Trophoblast cell (in vitro differentiated cells and primary cell): ENCODE results near the gene SCAPER.

Source experiments
- DNase-seq, 2 donors: peaks; one replicate each; pipeline ENCODE4 v3.0.0-alpha.2; 2016
- H2AFZ ChIP-seq: 2 replicates; pipeline ENCODE4 v1.6.1; 2013; ENCODE audit warnings: low read length, moderate library complexity, mild to moderate bottlenecking; ENCODE audit not compliant: insufficient read depth, poor library complexity
- H2AK5ac ChIP-seq: 2 replicates; pipeline ENCODE4 v1.6.1; 2013; ENCODE audit warnings: mild to moderate bottlenecking, low read length
- H2BK120ac ChIP-seq: 2 replicates; pipeline ENCODE4 v1.6.1; 2013; ENCODE audit warnings: low read length, mild to moderate bottlenecking, moderate library complexity; ENCODE audit not compliant: insufficient read depth, poor library complexity
- H2BK12ac ChIP-seq: 2 replicates; pipeline ENCODE4 v1.6.1; 2013; ENCODE audit warnings: mild to moderate bottlenecking, low read length, moderate library complexity
- H2BK5ac ChIP-seq: 2 replicates; pipeline ENCODE4 v1.6.1; 2013; ENCODE audit warnings: low read length, low read depth, moderate library complexity, mild to moderate bottlenecking; ENCODE audit not compliant: poor library complexity
- H3K14ac ChIP-seq: 2 replicates; pipeline ENCODE4 v1.6.1; 2013; ENCODE audit warnings: mild to moderate bottlenecking, low read length
- H3K18ac ChIP-seq: 2 replicates; pipeline ENCODE4 v1.6.1; 2013; ENCODE audit warnings: mild to moderate bottlenecking, low read length
- H3K23ac ChIP-seq: 2 replicates; pipeline ENCODE4 v1.6.1; 2013; ENCODE audit warnings: low read length
- H3K27ac ChIP-seq: 2 replicates; pipeline ENCODE4 v1.5.1; 2013; ENCODE audit warnings: low read depth, mild to moderate bottlenecking, inconsistent platforms, low read length, moderate library complexity
- H3K27me3 ChIP-seq: 2 replicates; pipeline ENCODE4 v1.6.1; 2013; ENCODE audit warnings: inconsistent platforms, mild to moderate bottlenecking, low read length, moderate library complexity; ENCODE audit not compliant: insufficient read depth
- H3K36me3 ChIP-seq, 2 experiments: 1 replicate in 1 of 2; 2 replicates in 1 of 2; pipeline ENCODE4 v1.6.1; 2013; ENCODE audit warnings: low read length in 2 of 2, mild to moderate bottlenecking in 2 of 2, moderate library complexity in 1 of 2; ENCODE audit not compliant: insufficient read depth in 2 of 2, control insufficient read depth in 1 of 2
- H3K4ac ChIP-seq: 2 replicates; pipeline ENCODE4 v1.6.1; 2013; ENCODE audit warnings: low read depth, mild to moderate bottlenecking, low read length, moderate library complexity
- H3K4me1 ChIP-seq, 2 experiments: 1 replicate in 1 of 2; 2 replicates in 1 of 2; pipeline ENCODE4 v1.6.1; 2013; ENCODE audit warnings: low read length in 2 of 2, mild to moderate bottlenecking in 2 of 2, moderate library complexity in 1 of 2; ENCODE audit not compliant: insufficient read depth in 2 of 2, control insufficient read depth in 1 of 2
- H3K4me2 ChIP-seq: 2 replicates; pipeline ENCODE4 v1.6.1; 2013; ENCODE audit warnings: inconsistent platforms, mild to moderate bottlenecking, low read length, moderate library complexity
- H3K4me3 ChIP-seq: 2 replicates; pipeline ENCODE4 v1.5.1; 2013; ENCODE audit warnings: mild to moderate bottlenecking, low read depth, low read length, inconsistent platforms
- H3K79me1 ChIP-seq: one replicate; pipeline ENCODE4 v1.6.1; 2013; ENCODE audit warnings: low read length
- H3K79me2 ChIP-seq: 2 replicates; pipeline ENCODE4 v1.6.1; 2013; ENCODE audit warnings: low read length, mild to moderate bottlenecking; ENCODE audit not compliant: control insufficient read depth, insufficient read depth, poor library complexity
- H3K9ac ChIP-seq: 2 replicates; pipeline ENCODE4 v1.6.1; 2013; ENCODE audit warnings: mild to moderate bottlenecking, low read length
- H3K9me3 ChIP-seq: 2 replicates; pipeline ENCODE4 v1.6.1; 2013; ENCODE audit warnings: low read depth, mild to moderate bottlenecking, control low read depth, inconsistent platforms, low read length; ENCODE audit not compliant: insufficient read depth
- H4K12ac ChIP-seq: 2 replicates; pipeline ENCODE4 v1.6.1; 2013; ENCODE audit warnings: low read depth, mild to moderate bottlenecking, low read length, moderate library complexity
- H4K8ac ChIP-seq: 2 replicates; pipeline ENCODE4 v1.6.1; 2013; ENCODE audit warnings: low read depth, mild to moderate bottlenecking, low read length, moderate library complexity
- H4K91ac ChIP-seq: one replicate; pipeline ENCODE4 v1.6.1; 2013; ENCODE audit warnings: low read depth, mild to moderate bottlenecking, low read length, moderate library complexity
- WGBS: extraction: QIAGEN DNeasy Blood & Tissue Kit; methylation state at CpG from one replicate; pipeline ENCODE4 v1.1.7; 2013; ENCODE audit warnings: missing lambda C conversion rate; ENCODE audit not compliant: insufficient read length, insufficient coverage; ENCODE audit errors: extremely low coverage; 5-methylcytosine and 5-hydroxymethylcytosine counted together

The SCAPER gene

DNA sequence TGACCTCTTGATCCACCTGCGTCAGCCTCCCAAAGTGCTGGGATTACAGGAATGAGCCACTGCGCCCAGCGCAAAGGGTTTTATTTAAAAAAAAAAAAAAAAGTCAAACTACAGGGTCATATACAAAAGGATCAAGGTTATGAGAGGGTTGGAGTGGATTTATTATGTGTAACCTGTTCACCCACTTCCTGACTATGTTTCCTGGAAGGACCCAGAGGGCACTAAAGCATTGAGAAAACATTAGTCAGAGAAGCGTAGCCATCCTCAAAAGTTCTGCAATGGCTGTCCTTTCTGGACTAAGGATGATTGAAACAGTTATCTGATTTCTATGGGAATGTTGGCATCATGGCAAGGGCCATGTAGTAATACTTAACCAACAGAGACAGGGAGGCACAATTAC is 7.3 kb upstream of the SCAPER start:
- Histone ChIP-seq H3K27ac (no peak overlapping the region), H3K23ac (no peak overlapping the region), H3K4me1 (no peaks in the 10 kb centered on the region), H3K9me3 (peaks cover 3% of the 10 kb centered on the region), H2AK5ac (no peak overlapping the region), H3K4ac (no peak overlapping the region), H2BK12ac (no peak overlapping the region), H3K9ac (no peak overlapping the region), H3K4me2 (no peak overlapping the region), H2BK120ac (no peak overlapping the region), H3K18ac (no peak overlapping the region), H2BK5ac (no peak overlapping the region), H2AFZ (no peak overlapping the region), H4K8ac (no peak overlapping the region), H4K12ac (no peak overlapping the region), H3K36me3 (no peaks in the 10 kb centered on the region), H4K91ac (no peak overlapping the region), H3K79me1 (no peaks in the 10 kb centered on the region), H3K14ac (no peak overlapping the region), H3K4me3 (no peak overlapping the region), H3K79me2 (no peaks in the 10 kb centered on the region), H3K27me3 (no peaks in the 10 kb centered on the region)
- peak; percentile 74 to 92 for DNase-seq
- no CpG with 5 or more reads among the region's 4 CpGs for WGBS

DNA sequence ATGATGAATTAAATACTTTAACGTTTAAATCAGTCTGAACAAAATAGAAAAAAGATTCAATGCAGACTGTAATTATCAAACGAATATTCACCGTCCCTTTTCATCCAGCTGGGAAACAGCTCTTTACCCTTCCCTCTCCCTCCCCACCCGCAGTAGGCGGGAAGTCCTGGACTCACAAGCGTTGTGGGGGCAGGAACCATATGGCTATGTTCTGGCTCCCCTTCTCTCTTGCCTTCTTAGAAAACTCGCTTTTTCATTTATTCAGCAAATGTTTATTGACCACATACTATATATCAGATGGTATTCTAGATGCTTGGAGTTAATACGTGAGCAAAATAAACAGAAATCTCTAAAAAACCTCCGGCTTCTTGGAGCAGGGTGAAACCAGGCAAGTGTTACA is 715 bp upstream of the SCAPER start:
- Histone ChIP-seq H3K27ac (no peak overlapping the region), H3K9me3 (no peaks in the 10 kb centered on the region), H3K79me1 (peaks cover 7% of the 10 kb centered on the region), H3K4me2 (peak overlapping the region; percentile 90), H3K14ac (no peak overlapping the region), H2BK12ac (no peak overlapping the region), H3K27me3 (no peaks in the 10 kb centered on the region), H4K12ac (no peak overlapping the region), H3K4ac (no peak overlapping the region), H3K36me3 (no peaks in the 10 kb centered on the region), H2BK5ac (no peak overlapping the region), H3K79me2 (peaks cover 4% of the 10 kb centered on the region), H3K4me3 (no peak overlapping the region), H3K23ac (no peak overlapping the region), H3K4me1 (peaks cover 2 to 6% of the 10 kb centered on the region in 2 experiments), H2AFZ (peak overlapping the region; percentile 71), H2BK120ac (no peak overlapping the region), H3K18ac (no peak overlapping the region), H3K9ac (no peak overlapping the region), H2AK5ac (no peak overlapping the region), H4K8ac (no peak overlapping the region), H4K91ac (no peak overlapping the region)
- no CpG with 5 or more reads among the region's 9 CpGs for WGBS
- DNase-seq: no peak

DNA sequence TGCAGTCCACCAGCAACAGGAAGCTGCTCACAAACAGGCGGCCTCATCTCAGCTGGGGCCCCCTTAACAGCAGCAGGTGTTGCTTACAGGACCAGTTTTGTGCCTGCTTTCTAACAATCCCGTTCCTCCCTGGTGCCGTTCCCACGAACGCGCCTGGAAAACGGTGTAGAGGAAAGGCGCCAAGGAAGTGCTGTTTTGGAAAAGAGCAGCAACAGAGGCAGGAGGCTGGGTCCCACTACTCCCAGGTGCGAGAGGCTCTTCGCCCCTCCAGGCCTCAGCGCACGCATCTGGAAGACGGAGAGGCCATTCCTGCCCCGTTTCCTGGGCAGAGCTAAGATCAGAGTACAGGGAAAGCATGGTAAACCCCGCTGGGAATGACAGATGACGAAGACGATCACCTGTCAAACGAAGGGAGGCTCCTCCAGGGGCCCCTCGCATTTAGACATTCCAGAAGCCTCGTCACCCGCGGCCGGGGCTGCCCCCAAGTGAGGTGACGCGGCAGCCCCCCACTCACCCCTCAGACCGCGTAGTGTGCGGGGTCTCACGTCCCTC is 603 bp downstream of the SCAPER start:
- Histone ChIP-seq H2BK5ac (peak overlapping the region; percentile 53), H3K79me2 (peaks cover 4% of the 10 kb centered on the region), H3K4me1 (peaks cover 2 to 6% of the 10 kb centered on the region in 2 experiments), H4K12ac (no peak overlapping the region), H3K79me1 (peaks cover 7% of the 10 kb centered on the region), H3K18ac (peak overlapping the region; percentile 52), H2AK5ac (no peak overlapping the region), H3K4me2 (peak overlapping the region; percentile 90), H3K9me3 (no peaks in the 10 kb centered on the region), H3K4ac (peak overlapping the region; percentile 25), H3K14ac (peak overlapping the region; percentile 32), H3K9ac (peak overlapping the region; percentile 75), H3K4me3 (peak overlapping the region; percentile 88), H3K27me3 (no peaks in the 10 kb centered on the region), H3K27ac (peak overlapping the region; percentile 28), H4K8ac (peak overlapping the region; percentile 52), H2BK120ac (peak overlapping the region; percentile 54), H4K91ac (peak overlapping the region; percentile 40), H2AFZ (peak overlapping the region; percentile 21), H2BK12ac (no peak overlapping the region), H3K36me3 (no peaks in the 10 kb centered on the region), H3K23ac (no peak overlapping the region)
- WGBS: no CpG with 5 or more reads among the region's 29 CpGs
- DNase-seq: peak; percentile 35 to 59

DNA sequence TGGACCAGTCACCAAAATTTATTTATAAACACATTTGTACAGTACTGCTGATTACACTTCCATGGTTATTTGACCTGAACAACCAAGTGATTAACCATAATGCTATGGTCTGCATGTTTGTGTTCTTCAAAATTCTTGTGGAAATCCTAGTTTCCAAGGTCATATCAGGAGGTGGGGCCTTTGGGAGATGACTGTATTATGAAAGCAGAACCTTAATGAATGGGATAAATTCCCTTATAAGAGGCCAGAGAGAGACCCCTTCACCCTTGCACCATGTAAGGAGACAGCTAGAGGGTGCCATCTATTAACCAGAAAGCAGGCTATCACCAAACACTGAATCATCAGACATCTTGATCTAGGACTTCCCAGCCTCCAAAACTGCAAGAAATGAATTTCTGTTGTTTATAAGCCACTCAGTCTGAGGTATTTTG is 1.9 kb downstream of the SCAPER start:
- H3K79me2 ChIP-seq: peaks cover 4% of the 10 kb centered on the region
- H2AK5ac ChIP-seq: no peak overlapping the region
- H4K12ac ChIP-seq: no peak overlapping the region
- DNase-seq: peak in 1 of 2 donors; percentile 56
- H3K36me3 ChIP-seq: no peaks in the 10 kb centered on the region
- peaks cover 3% of the 10 kb centered on the region for H3K9me3 ChIP-seq
- H2AFZ ChIP-seq: no peak overlapping the region
- no peak overlapping the region for H4K8ac ChIP-seq
- H2BK5ac ChIP-seq: no peak overlapping the region
- H3K4me2 ChIP-seq: no peak overlapping the region
- no peaks in the 10 kb centered on the region for H3K27me3 ChIP-seq
- peaks cover 2 to 6% of the 10 kb centered on the region in 2 experiments for H3K4me1 ChIP-seq
- H2BK12ac ChIP-seq: no peak overlapping the region
- H4K91ac ChIP-seq: no peak overlapping the region
- H3K9ac ChIP-seq: no peak overlapping the region
- H3K23ac ChIP-seq: no peak overlapping the region
- H3K4me3 ChIP-seq: no peak overlapping the region
- peaks cover 7% of the 10 kb centered on the region for H3K79me1 ChIP-seq
- H3K14ac ChIP-seq: no peak overlapping the region
- H3K27ac ChIP-seq: no peak overlapping the region
- no peak overlapping the region for H2BK120ac ChIP-seq
- no peak overlapping the region for H3K18ac ChIP-seq
- H3K4ac ChIP-seq: no peak overlapping the region
